NT2/D1 (cell line): Measurements from ENCODE around the gene TP53I11.

Experiments
- DNase-seq: peaks from one replicate; pipeline ENCODE4 v3.0.0-alpha.2; 2011; ENCODE audit warnings: low read depth, low spot score
- H3K27me3 ChIP-seq: 2 replicates; pipeline ENCODE4 v1.6.0; 2011; ENCODE audit warnings: mild to moderate bottlenecking; ENCODE audit not compliant: insufficient read length, insufficient read depth
- H3K36me3 ChIP-seq: 2 replicates; pipeline ENCODE4 v1.6.1; 2011; ENCODE audit warnings: mild to moderate bottlenecking, low read length, mixed read lengths; ENCODE audit not compliant: insufficient read depth, insufficient read length
- H3K4me1 ChIP-seq: 2 replicates; pipeline ENCODE4 v1.5.1; 2011; ENCODE audit not compliant: insufficient read depth, insufficient read length
- H3K4me3 ChIP-seq: 2 replicates; pipeline ENCODE4 v1.5.1; 2011; ENCODE audit warnings: low read depth; ENCODE audit not compliant: insufficient read length
- H3K9ac ChIP-seq: 2 replicates; pipeline ENCODE4 v1.6.0; 2011; ENCODE audit warnings: low read depth; ENCODE audit not compliant: insufficient read length
- H3K9me3 ChIP-seq: 2 replicates; pipeline ENCODE4 v1.5.1; 2011; ENCODE audit warnings: mild to moderate bottlenecking, low read length; ENCODE audit not compliant: insufficient read depth
- SUZ12 ChIP-seq: IDR thresholded peaks from 2 replicates; pipeline ENCODE4 v1.6.1; 2011; ENCODE audit not compliant: insufficient read length, insufficient read depth; ENCODE audit errors: extremely low read depth
- YY1 ChIP-seq: IDR thresholded peaks from 2 replicates; pipeline ENCODE4 v1.6.1; 2011; ENCODE audit not compliant: insufficient read length, insufficient read depth
- ZNF274 ChIP-seq: IDR thresholded peaks from 2 replicates; pipeline ENCODE4 v1.6.1; 2011; ENCODE audit warnings: mild to moderate bottlenecking, low read depth, low read length

The TP53I11 gene

DNA sequence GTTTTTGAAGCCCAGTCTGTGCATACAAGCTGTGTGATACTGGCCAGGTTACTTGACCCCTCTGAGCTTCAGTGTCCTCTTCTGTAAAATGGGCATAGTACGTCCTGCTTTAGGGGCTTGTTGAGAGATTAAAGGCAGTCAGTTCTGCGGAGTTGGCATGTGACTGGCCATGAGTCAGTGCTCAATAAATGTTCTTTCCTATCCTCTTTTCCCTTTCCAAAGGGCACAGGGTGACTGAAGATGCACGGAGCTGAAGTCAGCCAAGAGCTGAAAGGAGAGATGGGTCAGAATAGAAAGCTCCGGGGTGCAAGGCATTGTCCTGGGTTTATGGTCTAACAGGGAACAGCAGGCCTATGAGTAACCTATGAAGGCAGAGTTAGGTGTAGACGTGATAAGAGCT is 48.9 kb downstream of the TP53I11 start:
- no peak for DNase-seq
- Histone ChIP-seq H3K9me3 (peaks cover 16% of the 10 kb centered on the region; the same call in 1 of the 2 replicates), H3K27me3 (no peaks in the 10 kb centered on the region), H3K36me3 (peaks cover 42% of the 10 kb centered on the region), H3K9ac (no peak overlapping the region), H3K4me3 (no peak overlapping the region), H3K4me1 (peaks cover 27% of the 10 kb centered on the region)
- TF ChIP-seq YY1 = no peak
- TF ChIP-seq ZNF274 = no peak
- no peak for TF ChIP-seq SUZ12

DNA sequence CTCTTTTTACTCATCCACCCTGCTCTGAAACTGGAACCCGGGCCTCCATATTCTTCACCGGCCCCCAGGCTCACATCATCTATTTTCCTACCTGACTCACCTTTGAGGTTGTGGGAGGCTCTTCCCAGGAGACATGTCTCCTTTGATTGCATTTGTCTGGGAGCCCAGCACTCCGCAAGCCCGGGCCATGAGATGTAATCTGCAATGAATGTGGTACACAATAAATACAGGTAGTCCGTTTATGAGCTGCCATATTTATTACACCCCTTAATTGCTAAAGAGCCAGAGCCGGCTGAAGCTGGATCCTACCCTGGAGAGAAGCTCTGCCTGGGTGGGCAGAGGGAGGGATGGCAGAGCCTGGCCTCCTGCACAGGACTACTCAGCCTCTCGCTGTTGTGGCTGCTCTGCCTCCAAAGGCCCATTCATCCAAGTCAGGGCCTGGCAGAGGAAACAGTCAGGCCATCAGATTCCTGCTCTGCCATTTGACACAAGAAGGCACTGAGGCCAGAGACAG is 49.5 kb downstream of the TP53I11 start:
- peak overlapping the region; percentile 23 for H3K9ac ChIP-seq
- TF ChIP-seq YY1 = no peak
- H3K4me3 ChIP-seq = no peak overlapping the region
- H3K27me3 ChIP-seq = no peaks in the 10 kb centered on the region
- peaks cover 38% of the 10 kb centered on the region for H3K36me3 ChIP-seq
- H3K4me1 ChIP-seq = peaks cover 23% of the 10 kb centered on the region
- DNase-seq = no peak
- peaks cover 16% of the 10 kb centered on the region; the same call in 1 of the 2 replicates for H3K9me3 ChIP-seq

DNA sequence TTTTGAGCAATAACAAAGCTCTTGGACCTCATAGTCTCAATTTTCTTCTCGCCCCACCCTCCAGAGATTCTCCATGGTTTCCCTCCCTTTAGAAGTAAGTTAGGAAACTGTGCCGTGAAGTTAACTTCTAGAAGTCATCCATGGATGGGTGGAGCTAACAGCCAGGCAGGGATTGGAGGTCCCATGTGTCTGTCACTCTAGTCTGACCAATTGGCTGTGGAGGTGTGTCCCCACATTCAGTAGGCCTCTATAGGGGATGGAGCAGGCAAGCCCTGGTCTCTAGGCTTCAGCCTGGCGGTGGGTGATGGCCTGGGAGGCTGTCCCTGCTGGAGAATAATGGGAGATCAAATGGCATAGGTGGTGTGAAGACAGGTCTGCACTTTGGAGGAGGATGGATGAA is 50.7 kb downstream of the TP53I11 start:
- H3K27me3 ChIP-seq = no peaks in the 10 kb centered on the region
- H3K4me3 ChIP-seq = no peak overlapping the region
- peak; percentile 71 for DNase-seq
- H3K9ac ChIP-seq = no peak overlapping the region
- TF ChIP-seq SUZ12 (no peak), YY1 (no peak), ZNF274 (no peak)
- H3K36me3 ChIP-seq = peaks cover 43% of the 10 kb centered on the region
- peaks cover 12% of the 10 kb centered on the region for H3K4me1 ChIP-seq
- peaks cover 16% of the 10 kb centered on the region; the same call in 1 of the 2 replicates for H3K9me3 ChIP-seq

DNA sequence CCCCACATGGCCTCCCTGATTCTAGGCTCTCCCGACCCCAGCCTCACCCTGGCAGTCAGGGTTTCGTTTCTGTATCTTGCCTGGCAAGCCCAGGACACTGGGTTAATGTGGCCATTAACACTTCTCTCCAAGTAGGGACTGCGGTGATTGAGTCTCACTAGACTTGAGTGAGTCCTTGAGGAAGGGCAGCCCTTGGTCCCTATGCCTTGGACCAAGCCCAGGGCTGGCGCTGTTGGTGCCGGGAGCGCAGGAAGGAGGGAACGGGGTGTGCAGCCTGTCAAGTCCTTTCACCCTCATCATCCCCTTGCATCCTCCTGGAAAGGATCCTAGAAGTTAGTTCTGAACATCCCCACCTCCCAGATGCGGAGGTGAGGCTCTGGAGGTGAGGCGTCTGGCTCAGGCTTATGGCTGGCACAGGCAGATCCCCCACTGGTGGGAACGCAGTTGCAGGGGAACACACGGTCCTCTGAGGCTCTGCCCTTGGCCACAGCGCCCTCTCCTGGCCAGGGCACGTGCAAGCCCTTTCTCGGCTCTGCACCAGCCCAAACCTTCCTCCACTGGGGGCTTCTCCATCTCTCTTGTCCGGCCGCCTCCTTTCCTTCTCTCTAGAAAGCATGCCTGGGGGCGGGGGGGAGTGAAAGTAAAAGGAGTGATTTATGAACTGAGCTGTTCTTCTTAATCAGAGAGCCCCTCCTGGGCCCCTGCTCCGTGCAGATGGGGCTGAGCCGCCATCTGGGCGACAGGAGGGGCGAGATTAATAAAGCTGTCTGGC is 56.7 kb downstream of the TP53I11 start:
- Histone ChIP-seq H3K4me3 (no peak overlapping the region), H3K36me3 (peaks cover 26% of the 10 kb centered on the region), H3K27me3 (no peaks in the 10 kb centered on the region), H3K4me1 (peaks cover 27% of the 10 kb centered on the region), H3K9ac (peak overlapping the region; percentile 13), H3K9me3 (peaks cover 10% of the 10 kb centered on the region; the same call in 1 of the 2 replicates)
- TF ChIP-seq SUZ12 (no peak), ZNF274 (no peak)
- peak; percentile 89 for DNase-seq

DNA sequence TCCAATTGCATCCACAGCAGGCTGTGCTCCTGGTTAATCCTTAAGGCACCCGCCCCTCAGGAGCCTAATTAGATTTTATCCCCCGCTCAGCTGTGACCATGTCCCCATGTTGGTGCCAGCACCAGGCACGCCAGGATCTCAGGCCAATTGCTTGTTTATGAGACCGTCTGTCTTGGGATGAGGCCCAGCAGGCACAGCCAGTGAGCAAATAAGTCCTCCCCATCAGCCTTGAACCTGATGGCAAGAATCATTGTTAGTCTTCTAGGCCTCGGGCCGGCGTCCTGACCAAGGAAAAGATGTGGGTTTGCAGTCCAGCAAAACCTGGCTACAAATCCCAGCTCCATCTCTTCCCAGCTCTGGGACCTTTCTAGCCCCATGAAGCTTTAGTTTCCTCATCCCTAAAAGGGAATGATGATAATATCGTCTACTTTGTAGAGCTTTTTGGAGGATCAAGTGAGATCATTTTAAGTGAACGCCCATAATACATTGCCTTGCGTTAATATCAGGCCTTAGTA is 57.3 kb downstream of the TP53I11 start:
- no peak for DNase-seq
- Histone ChIP-seq H3K36me3 (peaks cover 19% of the 10 kb centered on the region), H3K4me3 (no peak overlapping the region), H3K4me1 (peaks cover 27% of the 10 kb centered on the region), H3K27me3 (no peaks in the 10 kb centered on the region), H3K9me3 (peaks cover 4% of the 10 kb centered on the region; the same call in 1 of the 2 replicates), H3K9ac (peak overlapping the region; percentile 26)
- TF ChIP-seq SUZ12 (no peak), YY1 (no peak), ZNF274 (no peak)

DNA sequence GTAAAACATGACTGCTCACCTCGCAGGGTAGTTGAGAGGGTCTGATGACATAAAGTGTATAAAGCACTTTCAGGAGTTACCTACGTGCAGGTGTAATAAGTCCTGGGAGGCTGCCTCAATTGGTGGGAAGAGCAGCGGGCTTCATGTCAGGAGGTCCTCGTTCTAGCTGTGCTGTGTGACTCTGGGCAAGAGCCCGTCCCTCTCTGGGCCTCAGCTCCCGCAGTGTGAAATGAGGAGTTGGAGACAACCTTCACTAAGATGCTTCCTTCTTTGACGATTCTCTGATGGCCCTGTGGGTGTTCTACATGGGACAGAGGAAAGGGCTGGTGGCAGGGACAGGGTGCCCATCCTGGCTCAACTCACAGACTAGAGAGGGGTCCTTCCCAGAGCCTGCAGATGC is 57.8 kb downstream of the TP53I11 start:
- Histone ChIP-seq H3K4me1 (peaks cover 27% of the 10 kb centered on the region), H3K36me3 (peaks cover 14% of the 10 kb centered on the region), H3K27me3 (no peaks in the 10 kb centered on the region), H3K4me3 (no peak overlapping the region), H3K9ac (peak overlapping the region; percentile 26), H3K9me3 (no peaks in the 10 kb centered on the region)
- no peak for DNase-seq
- TF ChIP-seq ZNF274 (no peak), SUZ12 (no peak), YY1 (no peak)

DNA sequence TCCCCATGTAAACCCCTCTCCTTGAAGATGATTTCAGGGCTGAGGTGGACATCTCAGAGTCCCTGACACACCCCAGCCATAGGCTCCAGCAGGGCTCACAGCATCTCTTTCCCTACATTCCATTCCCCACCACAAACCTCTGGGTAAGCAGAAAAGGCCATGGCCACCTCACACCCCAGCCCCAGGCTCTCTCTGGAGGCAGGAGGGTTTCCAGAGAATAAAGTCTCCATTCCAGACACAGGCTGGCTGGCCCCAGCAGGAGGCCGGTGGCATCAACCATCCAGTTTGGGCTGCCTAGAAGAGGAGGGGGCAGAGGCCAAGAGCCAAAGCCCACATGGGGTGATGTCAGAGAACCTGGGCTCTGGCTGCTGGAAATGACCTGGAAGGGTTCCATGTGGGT is 61.4 kb downstream of the TP53I11 start:
- DNase-seq = no peak
- Histone ChIP-seq H3K36me3 (peaks cover 2% of the 10 kb centered on the region), H3K9me3 (no peaks in the 10 kb centered on the region), H3K27me3 (no peaks in the 10 kb centered on the region), H3K9ac (no peak overlapping the region), H3K4me3 (no peak overlapping the region), H3K4me1 (peaks cover 43% of the 10 kb centered on the region)
- TF ChIP-seq ZNF274 = no peak
- no peak for TF ChIP-seq YY1
- TF ChIP-seq SUZ12 = no peak
